Measurements from ENCODE around the gene CLASP1. TPM values are rescaled to one million over a fixed set of nuclear protein-coding genes. Genes with fewer than 3 reads are reported as not detected.
"Not testable (repeated sequence)": the region's sequence is repeated elsewhere in the genome, so short reads cannot be mapped to it uniquely, and the experiment has no call there.

Gene CLASP1
- total and polyA plus RNA-seq, 2 donors: 11.6 to 18.4 TPM

DNA sequence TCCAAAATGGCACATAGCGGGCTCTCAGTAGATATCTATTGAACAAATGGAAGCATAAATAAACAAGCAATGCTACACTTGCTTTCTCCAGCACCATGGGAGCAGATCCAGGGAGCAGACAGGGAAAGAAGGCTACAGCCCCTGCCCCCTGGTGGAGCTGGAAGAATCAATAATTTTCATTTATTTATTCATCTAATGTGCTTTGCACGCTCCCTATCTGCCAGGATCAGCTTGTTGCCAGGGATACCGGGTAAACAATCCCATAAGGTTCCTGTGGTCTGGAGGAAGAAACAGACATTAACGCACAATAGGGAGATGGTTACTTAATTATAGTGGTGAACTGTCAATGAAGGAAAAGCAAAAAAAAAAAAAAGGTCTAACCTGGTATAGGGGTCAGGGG, 40.1 kb upstream of the CLASP1 start:
- Histone ChIP-seq H3K36me3 (ENCODE audit: control insufficient read depth in 2 of 2, insufficient read depth in 2 of 2, low read length in 1 of 2) (no peaks in the 10 kb centered on the region), H3K4me3 (ENCODE audit: low read length in 2 of 2) (no peak overlapping the region), H3K9me3 (ENCODE audit: control insufficient read depth in 2 of 2, insufficient read depth in 1 of 2, low read length in 1 of 2) (peaks cover 0 to 4% of the 10 kb centered on the region in 2 donors), H3K27me3 (ENCODE audit: control insufficient read depth in 2 of 2, insufficient read depth in 1 of 2, low read length in 1 of 2) (no peaks in the 10 kb centered on the region), H3K27ac (ENCODE audit: low read depth in 1 of 2, low read length in 1 of 2) (no peak overlapping the region), H3K4me1 (ENCODE audit: control insufficient read depth in 2 of 2, insufficient read depth in 2 of 2, low read length in 2 of 2) (no peaks in the 10 kb centered on the region)
- 94% methylated on average over 4 of the region's 4 CpGs for WGBS
- DNase-seq (ENCODE audit: low read depth in 6 of 9, low spot score in 9 of 9): no peak

- H3K27me3 ChIP-seq (ENCODE audit: control insufficient read depth in 2 of 2, insufficient read depth in 1 of 2, low read length in 1 of 2): no peaks in the 10 kb centered on the region
- no peak overlapping the region for H3K4me3 ChIP-seq (ENCODE audit: low read length in 2 of 2)
- no peaks in the 10 kb centered on the region for H3K4me1 ChIP-seq (ENCODE audit: control insufficient read depth in 2 of 2, insufficient read depth in 2 of 2, low read length in 2 of 2)
- DNase-seq (ENCODE audit: low read depth in 6 of 9, low spot score in 9 of 9): no peak
- peaks cover 0 to 4% of the 10 kb centered on the region in 2 donors for H3K9me3 ChIP-seq (ENCODE audit: control insufficient read depth in 2 of 2, insufficient read depth in 1 of 2, low read length in 1 of 2)
- H3K27ac ChIP-seq (ENCODE audit: low read depth in 1 of 2, low read length in 1 of 2): no peak overlapping the region
- 94% methylated on average over 2 of the region's 2 CpGs for WGBS
- no peaks in the 10 kb centered on the region for H3K36me3 ChIP-seq (ENCODE audit: control insufficient read depth in 2 of 2, insufficient read depth in 2 of 2, low read length in 1 of 2)
Measured at GRCh38 chr2:121688820-121689219, 39.6 kb upstream of the CLASP1 start.

DNA sequence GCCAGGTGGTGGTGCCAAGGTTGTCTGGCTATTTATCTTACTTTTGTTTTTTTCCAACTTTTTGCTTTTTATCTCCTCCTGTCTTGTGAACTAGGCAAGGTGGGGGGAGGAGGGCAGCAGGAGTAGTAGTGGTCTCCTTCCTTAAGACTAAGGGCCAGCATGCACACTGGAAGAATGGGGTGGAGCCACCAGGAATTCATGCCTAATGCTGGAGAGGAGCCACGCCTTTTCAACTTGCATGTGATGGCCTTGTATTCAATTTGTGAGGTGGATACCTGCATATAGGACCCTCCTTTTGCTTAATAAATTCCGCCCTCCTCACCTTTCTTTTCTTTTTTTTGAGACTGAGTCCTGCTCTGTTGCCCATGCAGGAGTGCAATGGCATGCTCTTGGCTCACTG, 37.6 kb upstream of the CLASP1 start:
- WGBS: 97% methylated on average over 2 of the region's 2 CpGs
- Histone ChIP-seq H3K4me3 (ENCODE audit: low read length in 2 of 2) (no peak overlapping the region), H3K27ac (ENCODE audit: low read depth in 1 of 2, low read length in 1 of 2) (no peak overlapping the region), H3K36me3 (ENCODE audit: control insufficient read depth in 2 of 2, insufficient read depth in 2 of 2, low read length in 1 of 2) (no peaks in the 10 kb centered on the region), H3K4me1 (ENCODE audit: control insufficient read depth in 2 of 2, insufficient read depth in 2 of 2, low read length in 2 of 2) (no peaks in the 10 kb centered on the region), H3K27me3 (ENCODE audit: control insufficient read depth in 2 of 2, insufficient read depth in 1 of 2, low read length in 1 of 2) (no peaks in the 10 kb centered on the region), H3K9me3 (ENCODE audit: control insufficient read depth in 2 of 2, insufficient read depth in 1 of 2, low read length in 1 of 2) (peaks cover 1 to 21% of the 10 kb centered on the region in 2 donors)
- DNase-seq (ENCODE audit: low read depth in 6 of 9, low spot score in 9 of 9): no peak

DNA sequence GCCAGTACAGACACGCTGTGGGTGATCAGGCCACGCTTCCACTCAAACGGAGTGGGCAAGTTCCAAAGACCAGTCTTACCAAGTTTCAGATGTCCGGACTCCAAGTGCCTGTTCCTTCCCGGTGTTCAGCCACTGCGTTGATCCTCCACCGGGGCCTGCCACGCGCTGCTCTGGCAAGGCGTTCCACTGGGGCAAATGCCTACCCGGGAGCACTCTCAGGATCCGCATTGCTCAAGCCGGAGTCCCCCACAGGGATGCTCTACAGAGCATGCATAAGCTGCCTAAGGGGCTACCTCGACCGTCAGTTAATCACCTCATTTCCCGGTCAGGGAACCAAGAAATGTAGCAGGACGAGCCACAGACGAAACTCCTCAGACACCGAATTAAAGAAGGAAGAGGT, 37.0 kb upstream of the CLASP1 start:
- H3K27ac ChIP-seq (ENCODE audit: low read depth in 1 of 2, low read length in 1 of 2): no peak overlapping the region
- no peaks in the 10 kb centered on the region for H3K27me3 ChIP-seq (ENCODE audit: control insufficient read depth in 2 of 2, insufficient read depth in 1 of 2, low read length in 1 of 2)
- DNase-seq (ENCODE audit: low read depth in 6 of 9, low spot score in 9 of 9): no peak
- H3K4me1 ChIP-seq (ENCODE audit: control insufficient read depth in 2 of 2, insufficient read depth in 2 of 2, low read length in 2 of 2): no peaks in the 10 kb centered on the region
- no peak overlapping the region for H3K4me3 ChIP-seq (ENCODE audit: low read length in 2 of 2)
- H3K9me3 ChIP-seq (ENCODE audit: control insufficient read depth in 2 of 2, insufficient read depth in 1 of 2, low read length in 1 of 2): peaks cover 1 to 21% of the 10 kb centered on the region in 2 donors
- H3K36me3 ChIP-seq (ENCODE audit: control insufficient read depth in 2 of 2, insufficient read depth in 2 of 2, low read length in 1 of 2): no peaks in the 10 kb centered on the region
- 96% methylated on average over 19 of the region's 19 CpGs for WGBS

DNA sequence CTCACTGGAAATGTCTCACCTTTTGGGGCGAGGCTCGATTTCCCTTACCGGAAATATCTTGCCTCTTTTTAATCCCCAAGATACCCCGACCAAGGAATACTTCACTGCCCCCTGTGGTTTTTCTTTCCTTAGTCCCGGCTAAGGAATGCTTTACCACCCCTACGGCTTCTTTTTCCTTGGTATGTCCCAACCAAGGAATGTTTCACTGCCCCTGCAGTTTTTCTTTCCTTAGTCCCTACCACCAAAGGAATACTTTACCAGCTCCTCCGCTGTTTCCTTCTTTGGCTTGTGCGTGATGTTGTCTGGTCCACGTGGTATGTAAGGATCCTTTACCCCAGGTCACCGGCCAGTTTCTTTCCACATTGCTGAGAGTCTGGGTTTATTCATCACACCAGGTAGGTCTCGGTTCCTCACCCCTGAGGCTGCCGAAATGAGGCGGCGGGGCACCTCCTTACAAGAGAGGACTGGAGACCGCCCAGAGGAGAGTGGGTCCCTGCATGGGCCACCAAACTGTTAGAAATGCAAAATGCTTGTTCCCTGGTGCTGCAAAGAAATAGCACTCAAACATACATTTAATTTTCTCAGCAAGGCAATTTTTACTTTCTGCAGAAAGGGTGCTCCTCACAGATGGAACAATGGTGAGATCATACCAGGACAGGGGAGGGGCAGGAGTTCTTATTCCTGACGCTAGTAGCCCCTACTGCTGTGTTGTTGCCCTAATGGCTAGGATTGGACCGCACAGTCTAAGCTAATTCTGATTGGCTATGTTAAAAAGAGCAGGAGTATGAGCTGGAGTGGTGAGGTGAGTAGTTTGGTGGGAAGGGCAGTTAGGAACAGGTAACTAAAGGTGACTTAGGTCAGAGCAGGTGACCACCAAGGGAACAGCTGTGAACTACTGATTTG, 33.4 kb upstream of the CLASP1 start:
- no peak for DNase-seq (ENCODE audit: low read depth in 6 of 9, low spot score in 9 of 9)
- Histone ChIP-seq H3K27me3 (ENCODE audit: control insufficient read depth in 2 of 2, insufficient read depth in 1 of 2, low read length in 1 of 2) (no peaks in the 10 kb centered on the region), H3K9me3 (ENCODE audit: control insufficient read depth in 2 of 2, insufficient read depth in 1 of 2, low read length in 1 of 2) (peaks cover 1 to 17% of the 10 kb centered on the region in 2 donors), H3K36me3 (ENCODE audit: control insufficient read depth in 2 of 2, insufficient read depth in 2 of 2, low read length in 1 of 2) (no peaks in the 10 kb centered on the region), H3K4me3 (ENCODE audit: low read length in 2 of 2) (no peak overlapping the region), H3K4me1 (ENCODE audit: control insufficient read depth in 2 of 2, insufficient read depth in 2 of 2, low read length in 2 of 2) (no peaks in the 10 kb centered on the region), H3K27ac (ENCODE audit: low read depth in 1 of 2, low read length in 1 of 2) (no peak overlapping the region)
- 96% methylated on average over 17 of the region's 17 CpGs for WGBS

DNA sequence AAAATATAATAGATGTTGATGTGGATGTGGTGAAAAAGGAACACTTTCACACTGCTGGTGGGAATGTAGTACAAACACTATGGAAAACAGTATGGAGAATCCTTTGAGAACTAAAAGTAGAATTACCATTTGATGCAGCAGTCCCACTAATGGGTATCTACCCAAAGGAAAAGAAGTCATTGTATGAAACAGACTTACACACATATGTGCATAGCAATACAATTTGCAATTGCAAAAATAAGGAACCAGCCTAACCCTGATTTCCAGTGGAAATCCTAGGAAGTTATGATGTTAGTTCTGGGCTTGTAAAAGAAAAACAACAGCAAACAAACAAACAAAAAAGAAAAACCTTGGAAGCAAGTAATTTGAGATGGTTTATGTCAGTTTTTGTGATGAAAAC, 28.6 kb upstream of the CLASP1 start:
- H3K9me3 ChIP-seq (ENCODE audit: control insufficient read depth in 2 of 2, insufficient read depth in 1 of 2, low read length in 1 of 2): peaks cover 1 to 18% of the 10 kb centered on the region in 2 donors

GRCh38 chr2:121671621-121672020, 22.4 kb upstream of the CLASP1 start:
- H3K27me3 ChIP-seq (ENCODE audit: control insufficient read depth in 2 of 2, insufficient read depth in 1 of 2, low read length in 1 of 2); H3K36me3 ChIP-seq (ENCODE audit: control insufficient read depth in 2 of 2, insufficient read depth in 2 of 2, low read length in 1 of 2); DNase-seq (ENCODE audit: low read depth in 6 of 9, low spot score in 9 of 9); H3K4me1 ChIP-seq (ENCODE audit: control insufficient read depth in 2 of 2, insufficient read depth in 2 of 2, low read length in 2 of 2); H3K27ac ChIP-seq (ENCODE audit: low read depth in 1 of 2, low read length in 1 of 2); H3K4me3 ChIP-seq (ENCODE audit: low read length in 2 of 2): not testable (repeated sequence)
- 100% methylated on average over 1 of the region's 1 CpG for WGBS
- peaks cover 2 to 41% of the 10 kb centered on the region in 2 donors for H3K9me3 ChIP-seq (ENCODE audit: control insufficient read depth in 2 of 2, insufficient read depth in 1 of 2, low read length in 1 of 2)

More for the DNA sequence above, 28.6 kb upstream of the CLASP1 start:
- Histone ChIP-seq H3K27ac (ENCODE audit: low read depth in 1 of 2, low read length in 1 of 2) (no peak overlapping the region), H3K4me1 (ENCODE audit: control insufficient read depth in 2 of 2, insufficient read depth in 2 of 2, low read length in 2 of 2) (no peaks in the 10 kb centered on the region), H3K27me3 (ENCODE audit: control insufficient read depth in 2 of 2, insufficient read depth in 1 of 2, low read length in 1 of 2) (no peaks in the 10 kb centered on the region), H3K4me3 (ENCODE audit: low read length in 2 of 2) (no peak overlapping the region), H3K36me3 (ENCODE audit: control insufficient read depth in 2 of 2, insufficient read depth in 2 of 2, low read length in 1 of 2) (no peaks in the 10 kb centered on the region)
- DNase-seq (ENCODE audit: low read depth in 6 of 9, low spot score in 9 of 9): no peak

DNA sequence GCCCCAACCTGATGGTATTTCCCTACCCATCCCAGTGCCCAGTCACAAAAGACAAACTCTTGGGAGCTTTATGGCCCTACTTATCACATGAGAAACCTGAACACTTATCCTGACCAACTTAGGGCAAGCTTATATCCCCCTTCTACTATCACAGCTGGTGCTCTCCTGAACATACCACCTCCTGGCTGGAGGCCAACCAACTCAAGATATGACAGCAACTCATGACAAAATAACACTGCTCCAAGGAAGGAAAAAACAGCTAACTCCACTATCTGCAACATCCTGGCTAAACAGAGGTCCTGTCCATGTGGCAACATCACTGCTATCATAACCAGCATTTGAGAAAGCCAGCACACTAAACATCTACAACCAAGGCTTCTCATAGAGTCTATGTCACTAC, 20.9 kb upstream of the CLASP1 start:
- peaks cover 2 to 40% of the 10 kb centered on the region in 2 donors for H3K9me3 ChIP-seq (ENCODE audit: control insufficient read depth in 2 of 2, insufficient read depth in 1 of 2, low read length in 1 of 2)
- H3K4me1 ChIP-seq (ENCODE audit: control insufficient read depth in 2 of 2, insufficient read depth in 2 of 2, low read length in 2 of 2): no peaks in the 10 kb centered on the region
- no peak overlapping the region for H3K27ac ChIP-seq (ENCODE audit: low read depth in 1 of 2, low read length in 1 of 2)
- no peak overlapping the region for H3K4me3 ChIP-seq (ENCODE audit: low read length in 2 of 2)
- DNase-seq (ENCODE audit: low read depth in 6 of 9, low spot score in 9 of 9): no peak
- H3K36me3 ChIP-seq (ENCODE audit: control insufficient read depth in 2 of 2, insufficient read depth in 2 of 2, low read length in 1 of 2): no peaks in the 10 kb centered on the region
- H3K27me3 ChIP-seq (ENCODE audit: control insufficient read depth in 2 of 2, insufficient read depth in 1 of 2, low read length in 1 of 2): no peaks in the 10 kb centered on the region

- no peaks in the 10 kb centered on the region for H3K36me3 ChIP-seq (ENCODE audit: control insufficient read depth in 2 of 2, insufficient read depth in 2 of 2, low read length in 1 of 2)
- peaks cover 2 to 29% of the 10 kb centered on the region in 2 donors for H3K9me3 ChIP-seq (ENCODE audit: control insufficient read depth in 2 of 2, insufficient read depth in 1 of 2, low read length in 1 of 2)
- no peaks in the 10 kb centered on the region for H3K27me3 ChIP-seq (ENCODE audit: control insufficient read depth in 2 of 2, insufficient read depth in 1 of 2, low read length in 1 of 2)
- peaks cover 2 to 7% of the 10 kb centered on the region in 2 donors for H3K4me1 ChIP-seq (ENCODE audit: control insufficient read depth in 2 of 2, insufficient read depth in 2 of 2, low read length in 2 of 2)
- DNase-seq (ENCODE audit: low read depth in 6 of 9, low spot score in 9 of 9): no peak
- no peak overlapping the region for H3K4me3 ChIP-seq (ENCODE audit: low read length in 2 of 2)
- WGBS: 98% methylated on average over 1 of the region's 1 CpG
- H3K27ac ChIP-seq (ENCODE audit: low read depth in 1 of 2, low read length in 1 of 2): no peak overlapping the region
Measured at GRCh38 chr2:121667618-121668017, 18.4 kb upstream of the CLASP1 start.

Data from thymus (tissue), 11 donors.